OCI-M2 (cell line): ENCODE measurements around the gene CLEC16A.

Experiments
- DNase-seq: peaks from one replicate; lab custom pipeline; 2025; ENCODE audit not compliant: unreplicated experiment; lab: John Stamatoyannopoulos, UW

CLEC16A gene

GRCh38 chr16:10988164-10988803 is 43.9 kb downstream of the CLEC16A start:
- no peak for DNase-seq

GRCh38 chr16:10988879-10989278 is 44.5 kb downstream of the CLEC16A start:
- no peak for DNase-seq

- DNase-seq: no peak
Measured at GRCh38 chr16:10989559-10989958, 45.2 kb downstream of the CLEC16A start.

- no peak for DNase-seq
Measured at GRCh38 chr16:10990378-10990777, 46.0 kb downstream of the CLEC16A start.

- no peak for DNase-seq
Measured at GRCh38 chr16:10992112-10992511, 47.7 kb downstream of the CLEC16A start.

- DNase-seq: no peak
Measured at GRCh38 chr16:10992797-10993196, 48.4 kb downstream of the CLEC16A start.

GRCh38 chr16:10993649-10994048 is 49.3 kb downstream of the CLEC16A start:
- DNase-seq: no peak

GRCh38 chr16:10994571-10994970 is 50.2 kb downstream of the CLEC16A start:
- no peak for DNase-seq

GRCh38 chr16:10995565-10995964 is 51.2 kb downstream of the CLEC16A start:
- no peak for DNase-seq

GRCh38 chr16:10997485-10997884 is 53.1 kb downstream of the CLEC16A start:
- no peak for DNase-seq

GRCh38 chr16:10999300-10999699 is 54.9 kb downstream of the CLEC16A start:
- no peak for DNase-seq

GRCh38 chr16:11001611-11002010 is 57.2 kb downstream of the CLEC16A start:
- no peak for DNase-seq

- no peak for DNase-seq
Measured at GRCh38 chr16:11003141-11003540, 58.8 kb downstream of the CLEC16A start.

- no peak for DNase-seq
Measured at GRCh38 chr16:11004351-11004750, 60.0 kb downstream of the CLEC16A start.

GRCh38 chr16:11004973-11005610 is 60.7 kb downstream of the CLEC16A start:
- no peak for DNase-seq

- DNase-seq: no peak
Measured at GRCh38 chr16:11005611-11005975, 61.2 kb downstream of the CLEC16A start.

GRCh38 chr16:11006656-11007055 is 62.3 kb downstream of the CLEC16A start:
- no peak for DNase-seq

- DNase-seq: no peak
Measured at GRCh38 chr16:11007714-11008280, 63.4 kb downstream of the CLEC16A start.

GRCh38 chr16:11009027-11009755 is 64.8 kb downstream of the CLEC16A start:
- no peak for DNase-seq

GRCh38 chr16:11010575-11011221 is 66.3 kb downstream of the CLEC16A start:
- DNase-seq: no peak

- DNase-seq: no peak
Measured at GRCh38 chr16:11011326-11011725, 67.0 kb downstream of the CLEC16A start.
